Right lobe of liver (tissue), 6 donors: ENCODE measurements around the gene RCAN1. TPM values are rescaled to one million over a fixed set of nuclear protein-coding genes. Genes with fewer than 3 reads are reported as not detected.
A peak's percentile ranks its signal among the peaks of the same experiment; 100 is the strongest.
"Not testable (repeated sequence)": the region's sequence is repeated elsewhere in the genome, so short reads cannot be mapped to it uniquely, and the experiment has no call there.

Experiments used
- ATAC-seq, 4 donors: fragments of 200-7000 bp; cut with Tn5 transposase; one replicate each; pipeline ENCODE4 v1.9.1; 2020; ENCODE audit warnings: mild to moderate bottlenecking in 4 of 4, moderate library complexity in 4 of 4
- DNase-seq, 3 donors: peaks; one replicate each; pipeline ENCODE4 v3.0.0-alpha.2; 2020
- H3K27ac ChIP-seq, 3 donors: fragments of 200-600 bp; one replicate each; pipeline ENCODE4 v1.8.0; 2022
- H3K27me3 ChIP-seq, 2 donors: fragments of 200-600 bp; one replicate each; pipeline ENCODE4 v1.8.0; 2022
- H3K36me3 ChIP-seq, 4 donors: fragments of 200-600 bp; sonication (generic) in 1 of 4; one replicate each; pipeline versions ENCODE4 v1.5.1 to v1.8.0; 2017 to 2022; ENCODE audit warnings: control low read depth in 1 of 4
- H3K4me1 ChIP-seq, 4 donors: fragments of 200-600 bp; sonication (generic) in 1 of 4; one replicate each; pipeline versions ENCODE4 v1.5.1 to v1.8.0; 2017 to 2022; ENCODE audit warnings: control low read depth in 1 of 4
- H3K4me3 ChIP-seq, 3 donors: fragments of 200-600 bp; one replicate each; pipeline ENCODE4 v1.8.0; 2022
- H3K9me3 ChIP-seq, 4 donors: fragments of 200-600 bp; sonication (generic) in 1 of 4; one replicate each; pipeline versions ENCODE4 v1.5.1 to v1.8.0; 2017 to 2022; ENCODE audit warnings: control low read depth in 1 of 4
- CTCF ChIP-seq, 4 donors: fragments of 200-600 bp in 3 of 4; fragments of 450-650 bp in 1 of 4; IDR thresholded peaks; one replicate each; pipeline versions ENCODE4 v1.5.1 to v1.8.0; 2016 to 2022; ENCODE audit warnings: antibody characterized with exemption in 4 of 4, mild to moderate bottlenecking in 2 of 4
- POLR2A ChIP-seq: fragments of 450-650 bp; IDR thresholded peaks from one replicate; pipeline ENCODE4 v1.6.1; 2017; ENCODE audit warnings: antibody characterized with exemption, mild to moderate bottlenecking
- WGBS: methylation state at CpG from one replicate; pipeline ENCODE4 v1.1.6; 2018; ENCODE audit warnings: low coverage, low lambda C conversion rate; ENCODE audit not compliant: insufficient coverage; ENCODE audit errors: missing lambda C conversion rate; 5-methylcytosine and 5-hydroxymethylcytosine counted together
- intact Hi-C, 2 donors: fragments of 100-400 bp; cut with DNase I; formaldehyde crosslinking; loops; one replicate each; pipeline versions ENCODE4 v1.11.2 to v1.14.1; 2022
- total RNA-seq, 6 experiments: library from RNA; depleted of rRNA in 2 of 6; stranded (reverse); fragments of >200 nt in 2 of 6; fragmentation: NEBNext Ultra II Directional in 3 of 6; extraction: Animal tissue kit (Norgen Biotek cat#: 25700) in 3 of 6; gene quantifications; one replicate each; pipeline versions ENCODE4 v1.1.0 to v1.2.4, GENCODE V29; 2016 to 2023
- donor health status: DM: no; HTN: yes; CAD: no.
- donor health status: DM: no; HTN: no; CAD: no.
- donor health status: DM: no; HTN: no; CAD: no.
- donor health status: DM: no; HTN: yes; CAD: no.
- donor health status: DM: no; HTN: yes; CAD: no.

RCAN1 gene
- total RNA-seq, 6 experiments from 2014 or later, result 34.3 to 71.0 (median 55.4) TPM

GRCh38 chr21:34499116-34499515 lies 115.8 kb downstream of the RCAN1 start:
- no peaks in the 10 kb centered on the region for H3K36me3 ChIP-seq
- no CpG with 5 or more reads among the region's 4 CpGs for WGBS
- intact Hi-C loops, result no loop called here
- no peak for ATAC-seq
- H3K4me1 ChIP-seq, result no peaks in the 10 kb centered on the region
- H3K27me3 ChIP-seq, result no peaks in the 10 kb centered on the region
- no peak for DNase-seq
- peaks cover 0 to 12% (median 2%) of the 10 kb centered on the region in 4 donors for H3K9me3 ChIP-seq
- no peak overlapping the region for H3K27ac ChIP-seq
- no peak for TF ChIP-seq CTCF (IDR thresholded peaks at IDR 0.05)
- no peak overlapping the region for H3K4me3 ChIP-seq

GRCh38 chr21:34498623-34499022 lies 116.3 kb downstream of the RCAN1 start:
- Histone ChIP-seq H3K27me3 (no peaks in the 10 kb centered on the region), H3K36me3 (no peaks in the 10 kb centered on the region), H3K27ac (no peak overlapping the region), H3K4me3 (no peak overlapping the region), H3K9me3 (peaks cover 0 to 12% (median 2%) of the 10 kb centered on the region in 4 donors), H3K4me1 (no peaks in the 10 kb centered on the region)
- WGBS, result 77% methylated on average over 3 of the region's 3 CpGs
- ATAC-seq (no peak), DNase-seq (no peak)
- TF ChIP-seq POLR2A (no peak), CTCF (IDR thresholded peaks at IDR 0.05) (no peak)
- intact Hi-C loops, result no loop called here

- H3K9me3 ChIP-seq, H3K4me3 ChIP-seq, H3K27ac ChIP-seq, intact Hi-C loops, H3K27me3 ChIP-seq, H3K36me3 ChIP-seq, ATAC-seq, H3K4me1 ChIP-seq, DNase-seq: not testable (repeated sequence)
- no CpG with 5 or more reads among the region's 5 CpGs for WGBS
Measured at GRCh38 chr21:34483854-34484253, 131.1 kb downstream of the RCAN1 start.

- H3K4me3 ChIP-seq, H3K27me3 ChIP-seq, H3K9me3 ChIP-seq, H3K27ac ChIP-seq, H3K4me1 ChIP-seq, H3K36me3 ChIP-seq, DNase-seq, intact Hi-C loops: not testable (repeated sequence)
- peak in 1 of 4 donors; percentile 68 for ATAC-seq
- WGBS, result no CpG with 5 or more reads among the region's 3 CpGs
Measured at GRCh38 chr21:34483435-34483834, 131.5 kb downstream of the RCAN1 start.

- ATAC-seq, H3K27me3 ChIP-seq, H3K36me3 ChIP-seq, DNase-seq, H3K4me1 ChIP-seq, H3K27ac ChIP-seq, intact Hi-C loops, H3K4me3 ChIP-seq, H3K9me3 ChIP-seq: not testable (repeated sequence)
- WGBS, result no CpG with 5 or more reads among the region's 3 CpGs
Measured at GRCh38 chr21:34467333-34467732, 147.6 kb downstream of the RCAN1 start.

Other genes starting within 250 kb of the RCAN1 start
- gene SMIM11, start 239.6 kb downstream of the RCAN1 start, total RNA-seq, result 10 to 100 TPM in 2 of 6 experiments, 1 to 10 TPM in 3, under 1 TPM in 1; 0.51 to 12.3 (median 4.6) TPM
- gene SMIM34, start 191.2 kb downstream of the RCAN1 start, total RNA-seq, result not detected
- gene KCNE1, start 102.9 kb downstream of the RCAN1 start, total RNA-seq, result 1 to 10 TPM; 1.3 to 5.4 (median 2.3) TPM
- gene CLIC6, start 53.9 kb upstream of the RCAN1 start, total RNA-seq, result under 1 TPM; 0.25 to 0.63 (median 0.43) TPM